Uterus (tissue), 4 donors: ENCODE results near the gene PSMG3. TPM values are rescaled to one million over a fixed set of nuclear protein-coding genes. Genes with fewer than 3 reads are reported as not detected.

Experiments
- DNase-seq, 2 donors: peaks; one replicate each; pipeline ENCODE4 v3.0.0-alpha.2; 2019 to 2020
- H3K27ac ChIP-seq, 2 donors: fragments of 200-600 bp; sonication (generic); 1 replicate in 1 of 2; 2 replicates in 1 of 2; pipeline ENCODE4 v1.5.1; 2016 to 2018
- H3K27me3 ChIP-seq, 2 donors: fragments of 200-600 bp; sonication (generic); one replicate each; pipeline ENCODE4 v1.5.1; 2018 to 2019; ENCODE audit warnings: control low read depth in 1 of 2
- H3K36me3 ChIP-seq, 2 donors: fragments of 200-600 bp; sonication (generic); one replicate each; pipeline ENCODE4 v1.5.1; 2019; ENCODE audit warnings: control low read depth in 1 of 2
- H3K4me1 ChIP-seq, 2 donors: fragments of 200-600 bp; sonication (generic); one replicate each; pipeline ENCODE4 v1.5.1; 2018 to 2019; ENCODE audit warnings: control low read depth in 1 of 2
- H3K4me3 ChIP-seq, 2 donors: fragments of 200-600 bp; sonication (generic); 1 replicate in 1 of 2; 2 replicates in 1 of 2; pipeline ENCODE4 v1.5.1; 2018 to 2019; ENCODE audit warnings: mild to moderate bottlenecking in 1 of 2
- H3K9me3 ChIP-seq, 2 donors: fragments of 200-600 bp; sonication (generic); one replicate each; pipeline ENCODE4 v1.5.1; 2019; ENCODE audit warnings: control low read depth in 1 of 2
- POLR2A ChIP-seq, 2 donors: fragments of 450-650 bp; IDR thresholded peaks; one replicate each; pipeline ENCODE4 v1.6.1; 2016; ENCODE audit warnings: antibody characterized with exemption in 2 of 2, mild to moderate bottlenecking in 1 of 2, moderate library complexity in 1 of 2
- intact Hi-C: fragments of 100-400 bp; cut with DNase I; formaldehyde crosslinking; loops from one replicate; pipeline ENCODE4 v1.15.1; 2023; ENCODE audit warnings: low total_unique reads
- total RNA-seq, 4 donors: library from RNA; depleted of rRNA in 3 of 4; stranded (reverse); fragments of >200 nt in 3 of 4; gene quantifications; one replicate each; pipeline versions ENCODE4 v1.1.0 to v1.2.4, GENCODE V29; 2014 to 2023
- TF ChIP-seq, protein P1 (sequence below), 4 experiments: fragments of 200-600 bp in 2 of 4; fragments of 450-650 bp in 2 of 4; sonication (generic) in 2 of 4; IDR thresholded peaks; one replicate each; pipeline ENCODE4 v1.5.1; 2016 to 2019; ENCODE audit warnings: antibody characterized with exemption in 4 of 4, mild to moderate bottlenecking in 2 of 4, moderate library complexity in 1 of 4
- donor health status: DM: yes; HTN: yes; CAD: no.

Gene PSMG3
- total RNA-seq, 4 donors from 2014 or later, result 16.4 to 143 (median 25.7) TPM

DNA sequence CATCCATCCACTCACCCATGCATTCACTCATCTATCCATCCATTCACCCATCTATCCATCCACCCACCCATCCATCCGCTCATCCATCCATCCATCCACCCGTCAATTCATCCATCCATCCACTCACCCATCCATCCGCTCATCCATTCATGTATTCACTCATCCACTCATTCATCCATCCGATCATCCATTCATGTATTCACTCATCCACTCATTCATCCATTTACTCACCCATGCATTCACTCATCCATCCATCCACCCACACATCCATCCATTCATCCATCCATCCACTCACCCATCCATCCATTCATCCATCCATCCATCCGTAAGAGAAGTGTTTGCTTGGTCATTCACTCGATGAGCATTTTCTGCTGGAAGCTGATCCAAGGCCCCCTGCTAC is 8.7 kb upstream of the PSMG3 start:
- Histone ChIP-seq H3K4me1 (no peaks in the 10 kb centered on the region), H3K9me3 (no peaks in the 10 kb centered on the region), H3K27ac (no peak overlapping the region), H3K4me3 (no peak overlapping the region), H3K36me3 (no peaks in the 10 kb centered on the region), H3K27me3 (no peaks in the 10 kb centered on the region)
- TF ChIP-seq, protein P1, sequence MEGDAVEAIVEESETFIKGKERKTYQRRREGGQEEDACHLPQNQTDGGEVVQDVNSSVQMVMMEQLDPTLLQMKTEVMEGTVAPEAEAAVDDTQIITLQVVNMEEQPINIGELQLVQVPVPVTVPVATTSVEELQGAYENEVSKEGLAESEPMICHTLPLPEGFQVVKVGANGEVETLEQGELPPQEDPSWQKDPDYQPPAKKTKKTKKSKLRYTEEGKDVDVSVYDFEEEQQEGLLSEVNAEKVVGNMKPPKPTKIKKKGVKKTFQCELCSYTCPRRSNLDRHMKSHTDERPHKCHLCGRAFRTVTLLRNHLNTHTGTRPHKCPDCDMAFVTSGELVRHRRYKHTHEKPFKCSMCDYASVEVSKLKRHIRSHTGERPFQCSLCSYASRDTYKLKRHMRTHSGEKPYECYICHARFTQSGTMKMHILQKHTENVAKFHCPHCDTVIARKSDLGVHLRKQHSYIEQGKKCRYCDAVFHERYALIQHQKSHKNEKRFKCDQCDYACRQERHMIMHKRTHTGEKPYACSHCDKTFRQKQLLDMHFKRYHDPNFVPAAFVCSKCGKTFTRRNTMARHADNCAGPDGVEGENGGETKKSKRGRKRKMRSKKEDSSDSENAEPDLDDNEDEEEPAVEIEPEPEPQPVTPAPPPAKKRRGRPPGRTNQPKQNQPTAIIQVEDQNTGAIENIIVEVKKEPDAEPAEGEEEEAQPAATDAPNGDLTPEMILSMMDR (IDR thresholded peaks at IDR 0.05), result no peak
- TF ChIP-seq POLR2A (IDR thresholded peaks at IDR 0.05), result no peak
- intact Hi-C loops, result no loop called here
- DNase-seq, result no peak

GRCh38 chr7:1576521-1577253 is 6.9 kb upstream of the PSMG3 start:
- intact Hi-C loops, result no loop called here
- Histone ChIP-seq H3K27ac (no peak overlapping the region), H3K27me3 (no peaks in the 10 kb centered on the region), H3K4me1 (no peaks in the 10 kb centered on the region), H3K36me3 (no peaks in the 10 kb centered on the region), H3K4me3 (no peak overlapping the region), H3K9me3 (no peaks in the 10 kb centered on the region)
- TF ChIP-seq, protein P1 (IDR thresholded peaks at IDR 0.05), result no peak
- TF ChIP-seq POLR2A (IDR thresholded peaks at IDR 0.05), result no peak
- no peak for DNase-seq

DNA sequence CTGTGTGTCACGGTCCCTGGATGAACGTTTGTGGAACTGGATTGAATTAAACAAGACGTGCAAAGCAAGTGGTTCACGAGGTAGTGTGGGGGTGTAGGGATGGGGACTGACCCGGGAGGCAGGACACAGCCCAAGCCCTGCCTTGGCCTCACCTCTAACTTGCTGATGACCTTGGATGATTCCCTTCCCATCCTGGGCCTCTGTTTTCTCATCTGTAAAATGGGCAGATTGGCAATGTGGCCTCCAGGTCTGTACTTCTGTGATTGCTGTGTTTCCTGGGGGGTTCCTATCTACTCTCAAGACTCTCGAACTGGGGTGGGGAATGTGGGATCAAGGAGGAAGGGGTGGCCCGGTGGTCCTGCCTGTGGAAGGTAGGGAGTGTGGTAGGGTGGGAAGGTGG is 6.0 kb upstream of the PSMG3 start:
- intact Hi-C loops, result no loop called here
- no peak overlapping the region for H3K4me3 ChIP-seq
- H3K4me1 ChIP-seq, result no peaks in the 10 kb centered on the region
- no peaks in the 10 kb centered on the region for H3K36me3 ChIP-seq
- DNase-seq, result no peak
- H3K27ac ChIP-seq, result no peak overlapping the region
- H3K27me3 ChIP-seq, result no peaks in the 10 kb centered on the region
- H3K9me3 ChIP-seq, result no peaks in the 10 kb centered on the region
- TF ChIP-seq POLR2A (IDR thresholded peaks at IDR 0.05), result no peak
- TF ChIP-seq, protein P1 (IDR thresholded peaks at IDR 0.05), result no peak

GRCh38 chr7:1572111-1572822 is 2.4 kb upstream of the PSMG3 start:
- Histone ChIP-seq H3K9me3 (no peaks in the 10 kb centered on the region), H3K36me3 (no peaks in the 10 kb centered on the region), H3K27ac (peak overlapping the region in 1 of 2 donors; percentile 95), H3K27me3 (no peaks in the 10 kb centered on the region), H3K4me1 (peaks cover 0 to 6% of the 10 kb centered on the region in 2 donors), H3K4me3 (no peak overlapping the region)
- DNase-seq, result no peak
- intact Hi-C loops, result no loop called here
- TF ChIP-seq, protein P1 (IDR thresholded peaks at IDR 0.05), result no peak
- no peak for TF ChIP-seq POLR2A (IDR thresholded peaks at IDR 0.05)

DNA sequence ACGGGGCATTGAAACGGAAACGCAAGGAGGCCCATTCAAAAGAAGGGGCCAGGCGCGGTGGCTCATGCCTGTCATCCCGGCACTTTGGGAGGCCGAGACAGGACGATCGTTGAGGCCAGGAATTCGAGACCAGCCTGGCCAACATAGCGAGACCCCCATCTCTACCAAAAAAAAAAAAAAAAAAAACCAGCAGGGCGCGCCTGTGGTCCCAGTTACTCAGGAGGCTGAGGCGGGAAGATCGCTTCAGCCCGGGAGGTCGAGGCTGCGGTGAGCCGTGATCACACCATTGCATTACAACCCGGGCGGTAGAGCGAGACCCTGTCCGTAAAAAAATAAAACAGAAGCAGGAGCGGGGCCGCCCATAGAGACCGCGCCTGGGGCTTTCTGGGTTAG is 396 bp downstream of the PSMG3 start:
- intact Hi-C loops, result loop anchor here (10.0 kb wide), 1 partner anchor 65 kb away; the partner anchor contains the start of gene INTS1
- no peak for TF ChIP-seq POLR2A (IDR thresholded peaks at IDR 0.05)
- TF ChIP-seq, protein P1 (IDR thresholded peaks at IDR 0.05), result no peak
- Histone ChIP-seq H3K27ac (peak overlapping the region; percentile 94 to 95), H3K4me3 (peak overlapping the region; percentile 89 to 95), H3K36me3 (no peaks in the 10 kb centered on the region), H3K27me3 (no peaks in the 10 kb centered on the region), H3K9me3 (no peaks in the 10 kb centered on the region), H3K4me1 (peaks cover 0 to 6% of the 10 kb centered on the region in 2 donors)
- no peak for DNase-seq
